NOMO-1 treated with dmso at 0.1 percent for 144 hours (cell line): Measurements from ENCODE around the gene DOHH.

Experiments used
- DNase-seq: peaks from one replicate; lab custom pipeline; 2025; ENCODE audit not compliant: unreplicated experiment; lab: John Stamatoyannopoulos, UW

Gene DOHH

DNA sequence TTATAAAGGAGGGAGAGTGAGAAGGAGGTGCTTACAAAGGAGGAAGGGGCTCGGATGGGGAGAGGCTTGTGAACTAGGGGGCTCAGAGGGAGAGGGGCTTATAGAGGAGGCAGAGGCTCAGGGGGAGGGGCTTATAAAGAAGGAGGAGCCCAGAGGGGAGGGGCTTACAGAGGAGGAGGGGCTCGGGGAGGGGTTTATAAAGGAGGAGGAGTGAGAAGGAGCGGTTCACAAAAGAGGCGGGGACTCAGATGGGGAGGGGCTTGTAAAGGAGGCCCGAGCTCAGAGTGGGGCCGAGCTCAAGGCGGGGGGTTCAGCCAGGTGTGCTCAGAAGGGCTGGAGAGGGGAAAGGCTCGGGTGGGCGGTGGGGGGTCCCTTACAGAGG lies 20.6 kb downstream of the DOHH start:
- DNase-seq, result no peak

- DNase-seq, result peak; percentile 63
Observed at GRCh38 chr19:3479177-3479833, 21.2 kb downstream of the DOHH start.

DNA sequence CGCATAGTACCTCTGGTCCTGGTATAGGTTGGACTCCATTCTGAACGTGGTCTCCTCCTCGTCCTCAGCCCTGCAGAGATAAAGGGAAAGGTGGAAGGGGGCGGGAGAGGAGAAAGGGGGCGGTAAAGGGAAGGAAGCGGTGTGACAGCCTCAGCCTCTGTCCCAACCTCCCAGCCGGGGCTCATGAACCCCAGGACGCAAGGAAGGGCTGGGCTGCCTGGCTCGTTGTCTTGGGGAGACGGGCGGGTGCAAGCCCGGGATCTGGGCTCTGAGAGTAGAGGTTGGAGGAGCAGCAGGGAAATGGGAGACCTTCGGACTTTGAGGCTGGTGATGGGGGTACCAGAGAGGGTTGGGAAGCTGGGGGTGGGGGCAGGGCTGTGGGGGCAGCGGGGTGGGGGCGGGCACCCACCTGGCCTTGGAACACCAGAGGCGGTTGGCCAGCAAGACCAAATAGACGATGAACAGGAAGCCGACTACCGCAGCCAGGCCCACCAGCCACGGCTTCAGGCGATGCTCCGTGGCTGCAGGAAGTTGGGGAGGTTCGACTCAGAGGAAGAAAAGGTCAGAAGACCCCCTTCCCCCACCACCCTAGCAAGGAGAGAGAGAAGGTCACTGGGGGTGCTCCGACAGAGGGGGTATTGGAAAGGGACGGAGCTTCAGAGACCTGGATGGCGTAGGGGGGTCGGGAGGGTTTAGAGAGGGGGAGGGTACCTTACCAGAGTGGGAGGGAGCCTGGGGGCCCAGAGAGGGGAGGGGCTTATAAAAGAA lies 21.9 kb downstream of the DOHH start:
- no peak for DNase-seq

- DNase-seq, result no peak
Observed at GRCh38 chr19:3477951-3478350, 22.5 kb downstream of the DOHH start.

DNA sequence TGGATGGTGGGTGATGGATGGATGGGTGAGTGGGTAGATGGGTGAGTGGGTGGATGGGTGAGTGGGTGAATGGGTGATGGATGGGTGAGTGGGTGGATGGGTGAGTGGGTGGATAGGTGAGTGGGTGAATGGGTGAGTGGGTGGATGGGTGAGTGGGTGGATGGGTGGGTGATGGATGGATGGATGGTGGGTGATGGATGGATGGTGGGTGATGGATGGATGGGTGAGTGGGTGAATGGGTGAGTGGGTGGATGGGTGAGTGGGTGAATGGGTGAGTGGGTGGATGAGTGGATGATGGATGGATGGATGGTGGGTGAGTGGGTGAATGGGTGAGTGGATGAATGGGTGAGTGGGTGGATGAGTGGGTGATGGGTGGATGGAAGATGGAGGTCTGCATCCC lies 23.0 kb downstream of the DOHH start:
- DNase-seq, result no peak

DNA sequence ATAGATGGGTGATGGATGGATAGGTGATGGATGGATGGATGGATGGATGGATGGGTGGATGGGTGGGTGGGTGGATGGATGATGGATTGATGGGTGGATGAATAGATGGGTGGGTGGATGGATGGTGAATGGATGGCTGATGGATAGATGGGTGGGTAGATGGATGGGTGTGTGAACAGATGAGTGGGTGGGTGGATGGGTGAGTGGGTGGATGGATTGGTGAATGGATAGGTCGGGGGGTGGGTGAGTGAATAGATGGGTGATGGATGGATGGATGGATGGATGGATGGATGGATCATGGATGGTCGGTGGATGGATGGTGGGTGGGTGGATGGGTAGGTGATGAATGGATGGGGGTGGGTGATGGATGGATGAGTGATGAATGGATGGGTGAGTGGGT lies 23.6 kb downstream of the DOHH start:
- DNase-seq, result no peak

DNA sequence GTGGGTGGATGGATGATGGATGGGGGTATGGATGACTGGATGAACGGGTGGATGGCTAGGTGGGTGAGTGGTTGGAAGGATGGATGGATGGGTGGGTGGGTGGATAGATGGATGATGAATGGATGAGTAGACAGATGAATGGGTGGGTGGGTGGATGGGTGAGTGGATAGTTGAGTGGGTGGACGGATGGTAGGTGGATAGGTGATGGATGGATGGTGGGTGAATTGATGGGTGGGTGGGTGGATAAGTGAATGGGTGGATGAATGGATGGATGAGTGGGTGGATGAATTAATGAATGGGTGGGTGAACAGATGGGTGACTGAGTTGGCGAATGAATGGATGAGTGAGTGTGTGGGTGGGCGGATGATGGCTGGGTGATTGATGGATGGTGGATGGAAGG lies 25.0 kb downstream of the DOHH start:
- DNase-seq, result no peak

- DNase-seq, result no peak
Observed at GRCh38 chr19:3474614-3475013, 25.9 kb downstream of the DOHH start.

DNA sequence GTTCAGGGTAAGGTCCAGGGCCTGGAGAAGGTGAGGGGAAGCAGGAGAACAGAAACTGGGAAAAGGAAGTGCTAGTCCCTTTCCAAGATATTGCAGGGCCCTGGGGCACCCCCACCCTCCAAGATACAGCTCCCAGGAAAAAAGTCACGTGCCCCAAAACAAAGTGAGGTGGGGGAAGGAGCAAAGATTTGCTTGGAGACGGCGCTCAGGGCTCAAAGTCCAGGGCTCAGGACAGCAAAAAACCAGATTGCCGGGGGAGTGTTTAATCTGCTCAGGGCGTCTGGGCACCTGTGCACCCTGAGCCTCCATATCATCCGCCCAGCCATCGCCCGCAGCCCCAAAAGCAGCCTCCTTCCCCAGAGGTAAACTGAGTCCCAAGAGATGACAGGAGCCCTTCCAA lies 26.5 kb downstream of the DOHH start:
- no peak for DNase-seq

- no peak for DNase-seq
Observed at GRCh38 chr19:3471954-3472655, 28.4 kb downstream of the DOHH start.

DNA sequence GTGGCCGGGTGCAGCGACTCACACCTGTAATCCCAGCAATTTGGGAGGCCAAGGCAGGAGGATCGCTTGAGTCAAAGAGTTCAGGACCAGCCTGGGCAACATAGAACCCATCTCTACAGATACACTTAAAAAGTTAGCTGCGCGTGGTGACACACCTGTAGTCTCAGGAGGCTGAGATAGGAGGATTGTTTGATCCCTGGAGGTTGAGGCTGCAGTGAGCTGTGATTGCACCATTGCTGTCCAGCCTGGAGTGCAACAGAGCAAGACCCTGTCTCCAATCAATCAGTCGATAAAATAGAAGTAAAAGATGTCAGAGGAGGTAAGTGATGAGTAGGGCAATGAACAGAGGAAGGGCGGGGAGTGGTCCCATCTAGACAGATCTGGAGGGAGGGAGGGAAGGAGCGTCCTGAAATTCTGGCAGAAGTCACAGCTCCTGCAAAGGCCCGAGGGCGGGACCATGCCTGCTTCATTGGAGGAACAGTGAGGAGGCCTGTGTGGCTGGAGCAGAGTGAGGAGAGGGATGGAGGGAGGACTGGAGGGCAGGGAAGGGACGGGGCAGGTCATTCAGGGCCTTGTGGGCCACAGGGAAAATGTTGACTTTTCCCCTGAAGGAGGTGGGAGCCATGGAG lies 29.9 kb downstream of the DOHH start:
- no peak for DNase-seq

DNA sequence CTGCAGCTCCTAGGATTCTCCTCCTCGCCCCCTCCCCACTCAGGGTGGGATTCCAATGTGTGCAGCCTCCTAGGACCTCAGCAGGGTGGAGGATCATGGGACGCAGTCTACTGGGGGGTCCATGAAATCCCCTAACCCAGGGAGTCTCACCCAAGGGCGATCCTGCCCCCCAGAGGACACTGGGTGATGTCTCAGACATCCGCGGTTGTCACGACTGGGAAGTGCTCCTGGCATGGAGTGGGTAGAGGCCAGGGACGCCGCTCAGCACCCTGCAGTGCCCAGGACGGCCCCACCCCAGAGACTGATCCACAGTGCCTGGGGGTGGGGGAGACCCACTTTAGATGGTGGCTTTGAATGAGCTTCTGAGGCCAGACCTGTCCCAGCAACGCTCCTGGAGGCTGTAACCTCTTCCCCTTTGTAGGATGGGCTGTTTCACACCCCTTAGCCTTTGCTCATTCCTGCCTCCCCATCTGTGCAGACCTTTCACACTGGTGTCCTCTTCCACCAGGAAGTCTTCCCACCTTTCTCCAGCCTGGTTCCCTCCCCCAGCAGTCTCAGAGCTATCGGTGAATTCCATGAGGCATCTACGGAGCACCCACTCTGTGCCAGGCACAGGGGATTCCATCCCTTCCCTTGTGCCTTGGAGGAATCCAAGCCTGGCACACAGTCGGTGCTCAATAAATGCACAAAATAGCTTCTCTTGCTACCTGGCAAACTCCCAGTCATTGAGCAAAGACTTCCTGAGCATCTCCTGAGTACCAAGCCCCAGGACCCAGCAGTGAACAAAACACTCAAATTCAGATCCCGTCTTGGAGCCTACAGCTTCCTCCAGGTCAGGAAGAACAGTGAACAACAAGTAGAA lies 30.6 kb downstream of the DOHH start:
- no peak for DNase-seq

DNA sequence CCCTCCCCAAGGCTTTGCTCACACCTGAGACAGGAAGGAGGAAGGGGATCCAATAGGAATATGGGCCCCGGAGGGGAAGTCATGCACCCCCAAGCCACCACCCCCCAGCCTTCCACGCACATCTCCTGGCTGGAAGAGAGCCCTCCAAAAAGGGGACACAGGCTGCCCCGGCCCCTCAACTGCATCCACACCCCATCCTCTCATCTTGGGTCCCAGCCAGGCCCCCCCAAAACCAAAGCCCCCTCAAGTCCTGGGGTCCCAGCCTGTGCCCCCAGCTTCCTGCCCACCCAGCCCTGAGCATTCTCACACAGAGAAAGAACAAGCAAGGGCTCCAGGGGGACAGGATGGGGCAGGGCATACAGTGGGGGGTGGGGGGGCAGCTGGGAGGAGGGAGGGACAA lies 32.3 kb downstream of the DOHH start:
- DNase-seq, result no peak

- DNase-seq, result no peak
Observed at GRCh38 chr19:3467437-3468198, 32.9 kb downstream of the DOHH start.

GRCh38 chr19:3466635-3467034 lies 33.8 kb downstream of the DOHH start:
- no peak for DNase-seq

- no peak for DNase-seq
Observed at GRCh38 chr19:3465552-3465951, 34.9 kb downstream of the DOHH start.

- no peak for DNase-seq
Observed at GRCh38 chr19:3464587-3465235, 35.8 kb downstream of the DOHH start.

- DNase-seq, result no peak
Observed at GRCh38 chr19:3463714-3464586, 36.5 kb downstream of the DOHH start.
